HPDE6-E6E7 (cell line): ENCODE results near the gene SLIT3.

Experiments used
- DNase-seq: peaks from one replicate; pipeline ENCODE4 v3.0.0; 2011; ENCODE audit warnings: missing footprints; ENCODE audit errors: extremely low spot score

The SLIT3 gene

GRCh38 chr5:169174923-169175322 lies 126.0 kb downstream of the SLIT3 start:
- no peak for DNase-seq

GRCh38 chr5:169173372-169173771 lies 127.6 kb downstream of the SLIT3 start:
- no peak for DNase-seq

- no peak for DNase-seq
These were observed 129.4 kb downstream of the SLIT3 start for GRCh38 chr5:169171515-169171914.

GRCh38 chr5:169169783-169170182 lies 131.2 kb downstream of the SLIT3 start:
- DNase-seq: no peak

GRCh38 chr5:169168280-169168679 lies 132.7 kb downstream of the SLIT3 start:
- no peak for DNase-seq

- DNase-seq: no peak
These were observed 134.9 kb downstream of the SLIT3 start for GRCh38 chr5:169166078-169166477.

- DNase-seq: no peak
These were observed 135.9 kb downstream of the SLIT3 start for GRCh38 chr5:169165052-169165451.

- DNase-seq: no peak
These were observed 136.4 kb downstream of the SLIT3 start for GRCh38 chr5:169164481-169164925.

GRCh38 chr5:169162407-169162806 lies 138.5 kb downstream of the SLIT3 start:
- DNase-seq: no peak

GRCh38 chr5:169161022-169161680 lies 139.8 kb downstream of the SLIT3 start:
- no peak for DNase-seq

- DNase-seq: no peak
These were observed 140.5 kb downstream of the SLIT3 start for GRCh38 chr5:169160405-169160901.

- DNase-seq: no peak
These were observed 142.2 kb downstream of the SLIT3 start for GRCh38 chr5:169158764-169159163.

- no peak for DNase-seq
These were observed 143.9 kb downstream of the SLIT3 start for GRCh38 chr5:169157064-169157463.

GRCh38 chr5:169154679-169155078 lies 146.3 kb downstream of the SLIT3 start:
- no peak for DNase-seq

- no peak for DNase-seq
These were observed 147.5 kb downstream of the SLIT3 start for GRCh38 chr5:169153405-169153804.

GRCh38 chr5:169152946-169153345 lies 148.0 kb downstream of the SLIT3 start:
- no peak for DNase-seq

- no peak for DNase-seq
These were observed 148.5 kb downstream of the SLIT3 start for GRCh38 chr5:169152453-169152852.

- DNase-seq: no peak
These were observed 149.7 kb downstream of the SLIT3 start for GRCh38 chr5:169151051-169151805.

GRCh38 chr5:169150108-169150507 lies 150.8 kb downstream of the SLIT3 start:
- DNase-seq: no peak

GRCh38 chr5:169149317-169149716 lies 151.6 kb downstream of the SLIT3 start:
- DNase-seq: no peak

GRCh38 chr5:169148138-169148740 lies 152.7 kb downstream of the SLIT3 start:
- no peak for DNase-seq

GRCh38 chr5:169147534-169147933 lies 153.4 kb downstream of the SLIT3 start:
- DNase-seq: no peak

GRCh38 chr5:169146158-169146557 lies 154.8 kb downstream of the SLIT3 start:
- DNase-seq: no peak
